ENCODE data around the gene OXNAD1.

DNA sequence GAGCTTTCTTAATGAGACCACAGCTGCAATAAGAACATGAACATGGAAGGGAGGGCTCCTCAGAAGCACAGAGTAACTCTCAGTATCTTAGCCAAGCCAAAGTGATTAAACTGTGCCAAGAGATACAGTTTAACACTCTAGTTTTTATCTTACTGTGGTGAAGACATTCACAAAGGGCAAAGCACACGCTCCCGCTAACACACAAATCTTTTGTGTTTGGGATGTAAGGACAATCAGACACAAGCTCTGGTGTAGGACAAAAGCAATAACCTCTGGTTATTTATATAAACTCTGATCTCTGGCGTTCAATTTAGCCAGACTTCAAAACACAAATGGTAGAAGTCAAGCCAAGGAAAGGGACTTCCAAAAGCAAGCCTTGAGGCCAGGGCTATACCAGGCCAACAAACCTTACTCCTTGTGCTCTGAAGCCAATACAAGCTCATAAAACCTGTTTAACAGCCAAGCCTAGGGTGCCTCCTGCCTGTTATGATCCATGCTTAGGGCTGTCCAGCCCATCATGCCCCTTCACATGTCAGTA, 28.1 kb upstream of the OXNAD1 start:
- TF ChIP-seq, protein P1, sequence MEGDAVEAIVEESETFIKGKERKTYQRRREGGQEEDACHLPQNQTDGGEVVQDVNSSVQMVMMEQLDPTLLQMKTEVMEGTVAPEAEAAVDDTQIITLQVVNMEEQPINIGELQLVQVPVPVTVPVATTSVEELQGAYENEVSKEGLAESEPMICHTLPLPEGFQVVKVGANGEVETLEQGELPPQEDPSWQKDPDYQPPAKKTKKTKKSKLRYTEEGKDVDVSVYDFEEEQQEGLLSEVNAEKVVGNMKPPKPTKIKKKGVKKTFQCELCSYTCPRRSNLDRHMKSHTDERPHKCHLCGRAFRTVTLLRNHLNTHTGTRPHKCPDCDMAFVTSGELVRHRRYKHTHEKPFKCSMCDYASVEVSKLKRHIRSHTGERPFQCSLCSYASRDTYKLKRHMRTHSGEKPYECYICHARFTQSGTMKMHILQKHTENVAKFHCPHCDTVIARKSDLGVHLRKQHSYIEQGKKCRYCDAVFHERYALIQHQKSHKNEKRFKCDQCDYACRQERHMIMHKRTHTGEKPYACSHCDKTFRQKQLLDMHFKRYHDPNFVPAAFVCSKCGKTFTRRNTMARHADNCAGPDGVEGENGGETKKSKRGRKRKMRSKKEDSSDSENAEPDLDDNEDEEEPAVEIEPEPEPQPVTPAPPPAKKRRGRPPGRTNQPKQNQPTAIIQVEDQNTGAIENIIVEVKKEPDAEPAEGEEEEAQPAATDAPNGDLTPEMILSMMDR (conservative IDR thresholded peaks at IDR 0.05; ENCODE audit: low read length): no peak
- no peak for TF ChIP-seq EZH2phosphoT487 (IDR thresholded peaks at IDR 0.05; ENCODE audit: borderline replicate concordance)
